SU-DHL-6 (cell line): ENCODE measurements around the gene PHF24.

Experiments
- H2AFZ ChIP-seq: fragments of 200-600 bp; sonication (generic); 2 replicates; pipeline ENCODE4 v1.6.1; 2014; ENCODE audit warnings: low read depth, mild to moderate bottlenecking, moderate library complexity, mixed read lengths, antibody characterized with exemption, low read length; ENCODE audit not compliant: severe bottlenecking
- H3F3A ChIP-seq: fragments of 200-600 bp; shearing (Covaris generic); 2 replicates; pipeline ENCODE4 v1.6.0; 2016; ENCODE audit warnings: antibody characterized with exemption, mild to moderate bottlenecking; ENCODE audit not compliant: insufficient read depth
- H3K27ac ChIP-seq: fragments of 200-600 bp; sonication (generic); 2 replicates; pipeline ENCODE4 v1.5.1; 2016; ENCODE audit warnings: low read depth, mild to moderate bottlenecking, low read length, moderate library complexity, mixed read lengths
- H3K27me3 ChIP-seq: fragments of 200-600 bp; sonication (generic), shearing (Covaris generic); 2 replicates; pipeline ENCODE4 v1.6.0; 2014; ENCODE audit warnings: mild to moderate bottlenecking, low read length
- H3K36me3 ChIP-seq: fragments of 200-600 bp; sonication (generic); 2 replicates; pipeline ENCODE4 v1.6.1; 2014; ENCODE audit warnings: mild to moderate bottlenecking, low read length, mixed read lengths
- H3K4me2 ChIP-seq: fragments of 300-600, 200-600 bp; shearing (Covaris generic), sonication (generic); 2 replicates; pipeline ENCODE4 v1.6.0; 2014; ENCODE audit warnings: low read length, low read depth, mild to moderate bottlenecking; ENCODE audit not compliant: poor library complexity, severe bottlenecking
- H3K4me3 ChIP-seq: fragments of 200-600 bp; sonication (generic); 2 replicates; pipeline ENCODE4 v1.5.1; 2014; ENCODE audit warnings: antibody characterized with exemption, low read length, mild to moderate bottlenecking, mixed read lengths; ENCODE audit not compliant: insufficient read depth, poor library complexity, severe bottlenecking
- H3K79me2 ChIP-seq: fragments of 200-600 bp; sonication (generic); 2 replicates; pipeline ENCODE4 v1.6.1; 2014; ENCODE audit warnings: mild to moderate bottlenecking, low read length, moderate library complexity; ENCODE audit not compliant: insufficient read depth
- H3K9ac ChIP-seq: fragments of 200-600 bp; sonication (generic); 2 replicates; pipeline ENCODE4 v1.7.0; 2014; ENCODE audit warnings: mild to moderate bottlenecking, low read length
- H3K9me2 ChIP-seq: fragments of 200-600 bp; sonication (generic); replicated peaks from 2 replicates; pipeline ENCODE4 v1.6.1; 2014; ENCODE audit warnings: low read length; ENCODE audit not compliant: insufficient read depth
- H3K9me3 ChIP-seq: fragments of 200-600 bp; sonication (generic); 2 replicates; pipeline ENCODE4 v1.6.1; 2014; ENCODE audit warnings: low read length, mixed read lengths; ENCODE audit not compliant: insufficient read depth
- H4K20me1 ChIP-seq: fragments of 200-600 bp; sonication (generic); 2 replicates; pipeline ENCODE4 v1.6.1; 2014; ENCODE audit warnings: low read depth, mild to moderate bottlenecking, antibody characterized with exemption, low read length, moderate library complexity, mixed read lengths
- CTCF ChIP-seq: fragments of 200-600 bp; sonication (generic); IDR thresholded peaks from one replicate; pipeline ENCODE4 v1.5.1; 2017; ENCODE audit warnings: antibody characterized with exemption, mild to moderate bottlenecking, low read length, moderate library complexity; ENCODE audit not compliant: insufficient read depth, poor library complexity, severe bottlenecking
- EZH2phosphoT487 ChIP-seq: fragments of 200-600 bp; sonication (generic), shearing (Covaris generic); conservative IDR thresholded peaks from 2 replicates; pipeline ENCODE4 v1.6.1; 2018; ENCODE audit warnings: mild to moderate bottlenecking, antibody characterized with exemption, low read length, moderate library complexity, mixed read lengths

Gene PHF24

DNA sequence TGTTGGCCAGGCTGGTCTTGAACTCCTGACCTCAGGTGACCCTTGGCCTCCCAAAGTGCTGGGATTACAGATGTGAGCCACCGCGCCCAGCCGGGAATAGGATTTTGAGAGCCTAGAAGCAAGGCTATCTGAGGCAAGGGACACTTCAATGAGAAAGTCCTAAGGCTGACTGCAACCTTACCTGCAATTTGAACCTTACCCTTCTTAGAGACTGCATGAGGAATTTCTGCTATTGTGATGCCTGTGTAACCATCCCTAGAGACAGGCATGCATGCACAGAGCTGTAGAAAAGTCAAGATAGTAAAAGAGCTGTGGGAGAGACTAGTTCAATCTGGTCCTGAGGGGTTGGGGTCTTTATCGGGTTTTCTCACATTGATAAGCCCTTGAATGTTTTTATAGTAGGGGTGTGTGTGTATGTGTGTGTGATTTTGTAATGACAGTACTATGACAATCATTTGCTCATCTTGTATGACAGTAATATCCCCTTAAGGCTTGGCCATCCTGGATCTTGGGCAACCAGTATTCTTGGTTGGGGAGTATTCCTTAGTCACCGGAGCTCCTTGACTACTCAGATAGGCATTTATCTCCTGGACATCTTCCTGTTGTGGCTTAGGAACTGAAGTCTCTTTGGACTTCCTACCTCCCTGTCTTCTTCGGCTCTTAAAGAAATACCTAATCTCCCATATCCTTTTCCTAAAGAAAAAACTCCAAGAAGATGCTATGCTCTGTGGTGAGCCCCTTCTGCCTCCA is 42.6 kb downstream of the PHF24 start:
- H3K9ac ChIP-seq, result no peak overlapping the region
- H3K79me2 ChIP-seq, result no peaks in the 10 kb centered on the region
- TF ChIP-seq EZH2phosphoT487 (no peak), CTCF (no peak)

DNA sequence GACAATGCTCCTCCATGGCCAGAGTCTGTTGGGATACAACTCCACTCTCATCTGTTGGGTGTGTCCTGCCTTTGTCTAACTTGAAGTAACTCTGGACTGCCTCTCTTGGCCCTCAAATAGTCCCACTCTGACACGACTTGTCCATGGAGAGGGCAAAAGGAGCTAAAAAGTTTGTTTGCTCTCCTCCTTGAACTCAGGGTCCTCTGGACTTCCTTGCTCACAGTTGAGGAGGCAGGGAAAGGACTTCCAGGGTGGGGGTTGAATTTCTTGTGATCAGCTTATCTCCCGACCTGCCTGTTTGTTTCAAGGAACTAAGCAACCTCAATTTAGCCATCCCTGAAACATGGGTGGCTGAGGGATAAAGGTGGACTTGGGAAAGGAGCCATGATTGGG is 43.2 kb downstream of the PHF24 start:
- H3K9me2 ChIP-seq, result no peaks in the 10 kb centered on the region
- H3K36me3 ChIP-seq, result no peaks in the 10 kb centered on the region
- H3K79me2 ChIP-seq, result no peaks in the 10 kb centered on the region
- no peak overlapping the region for H3K4me2 ChIP-seq
- no peak overlapping the region for H3K4me3 ChIP-seq
- no peak overlapping the region for H2AFZ ChIP-seq
- H3F3A ChIP-seq, result no peaks in the 10 kb centered on the region
- no peak overlapping the region for H3K27ac ChIP-seq
- H3K27me3 ChIP-seq, result no peaks in the 10 kb centered on the region
- no peaks in the 10 kb centered on the region for H3K9me3 ChIP-seq
- no peak overlapping the region for H3K9ac ChIP-seq
- H4K20me1 ChIP-seq, result no peaks in the 10 kb centered on the region
- TF ChIP-seq CTCF (no peak), EZH2phosphoT487 (no peak)

More for the DNA sequence above, 42.6 kb downstream of the PHF24 start:
- no peak overlapping the region for H3K4me3 ChIP-seq
- no peak overlapping the region for H3K4me2 ChIP-seq
- no peaks in the 10 kb centered on the region for H3F3A ChIP-seq
- H4K20me1 ChIP-seq, result no peaks in the 10 kb centered on the region
- no peaks in the 10 kb centered on the region for H3K36me3 ChIP-seq
- H3K27ac ChIP-seq, result no peak overlapping the region
- H3K9me2 ChIP-seq, result no peaks in the 10 kb centered on the region
- no peaks in the 10 kb centered on the region for H3K9me3 ChIP-seq
- H3K27me3 ChIP-seq, result no peaks in the 10 kb centered on the region
- no peak overlapping the region for H2AFZ ChIP-seq

- Histone ChIP-seq H3K9me2 (no peaks in the 10 kb centered on the region), H3F3A (no peaks in the 10 kb centered on the region), H3K9ac (no peak overlapping the region), H3K36me3 (no peaks in the 10 kb centered on the region), H2AFZ (no peak overlapping the region), H4K20me1 (no peaks in the 10 kb centered on the region), H3K4me2 (no peak overlapping the region), H3K9me3 (no peaks in the 10 kb centered on the region), H3K79me2 (no peaks in the 10 kb centered on the region), H3K4me3 (no peak overlapping the region), H3K27me3 (no peaks in the 10 kb centered on the region), H3K27ac (no peak overlapping the region)
- TF ChIP-seq CTCF, result no peak
- TF ChIP-seq EZH2phosphoT487, result no peak
These were observed 43.9 kb downstream of the PHF24 start for GRCh38 chr9:35001803-35002502.
